G401 (cell line): Measurements from ENCODE around the gene MYO7B. TPM values are rescaled to one million over a fixed set of nuclear protein-coding genes. Genes with fewer than 3 reads are reported as not detected.

Experiments
- DNase-seq: peaks from one replicate; pipeline ENCODE4 v3.0.0-alpha.2; 2015; ENCODE audit warnings: low spot score
- in situ Hi-C: cut with HindIII; loops from 2 replicates; pipeline ENCODE4 v1.10.0; 2016; ENCODE audit warnings: low sequenced_read_pairs, mixed read lengths
- total RNA-seq: library from RNA; depleted of rRNA; stranded (reverse); fragments of >200 nt; shearing (Covaris generic); gene quantifications from 2 replicates; pipeline ENCODE4 v1.2.3, GENCODE V29; 2014; rRNA removed

MYO7B gene
- total RNA-seq, result 0.12 TPM in 1 of 2 replicates, not detected in the other

GRCh38 chr2:127535422-127535901 lies at the start of gene MYO7B:
MYO7B (plus strand) TSS chr2:127535683; CDS start chr2:127559723, 24,040 bp downstream.
- no peak for DNase-seq
- in situ Hi-C loops, result no loop called here

- in situ Hi-C loops, result no loop called here
- DNase-seq, result no peak
These were observed 49.8 kb upstream of the MYO7B start for GRCh38 chr2:127485694-127486071.

- in situ Hi-C loops, result no loop called here
- DNase-seq, result no peak
These were observed 49.0 kb upstream of the MYO7B start for GRCh38 chr2:127486247-127487058.

GRCh38 chr2:127490283-127490682 lies 45.2 kb upstream of the MYO7B start:
- DNase-seq, result no peak
- in situ Hi-C loops, result no loop called here

GRCh38 chr2:127498386-127498785 lies 37.1 kb upstream of the MYO7B start:
- in situ Hi-C loops, result no loop called here
- no peak for DNase-seq

GRCh38 chr2:127503491-127503890 lies 32.0 kb upstream of the MYO7B start:
- in situ Hi-C loops, result no loop called here
- no peak for DNase-seq

GRCh38 chr2:127504552-127505430 lies 30.7 kb upstream of the MYO7B start:
- no peak for DNase-seq
- in situ Hi-C loops, result no loop called here

- in situ Hi-C loops, result no loop called here
These were observed 29.0 kb upstream of the MYO7B start for GRCh38 chr2:127506510-127506909.

GRCh38 chr2:127508023-127508630 lies 27.4 kb upstream of the MYO7B start:
- no peak for DNase-seq
- in situ Hi-C loops, result no loop called here

More at GRCh38 chr2:127506510-127506909, 29.0 kb upstream of the MYO7B start:
- no peak for DNase-seq

GRCh38 chr2:127508631-127509034 lies 26.9 kb upstream of the MYO7B start:
- DNase-seq, result peak; percentile 62
- in situ Hi-C loops, result no loop called here

GRCh38 chr2:127510073-127510472 lies 25.4 kb upstream of the MYO7B start:
- no peak for DNase-seq
- in situ Hi-C loops, result no loop called here

GRCh38 chr2:127511090-127511695 lies 24.3 kb upstream of the MYO7B start:
- in situ Hi-C loops, result no loop called here
- no peak for DNase-seq

GRCh38 chr2:127511917-127512316 lies 23.6 kb upstream of the MYO7B start:
- no peak for DNase-seq
- in situ Hi-C loops, result no loop called here

GRCh38 chr2:127512362-127512761 lies 23.1 kb upstream of the MYO7B start:
- no peak for DNase-seq
- in situ Hi-C loops, result no loop called here

GRCh38 chr2:127514076-127514475 lies 21.4 kb upstream of the MYO7B start:
- DNase-seq, result no peak

GRCh38 chr2:127514485-127514884 lies 21.0 kb upstream of the MYO7B start:
- in situ Hi-C loops, result no loop called here
- DNase-seq, result no peak

More at GRCh38 chr2:127514076-127514475, 21.4 kb upstream of the MYO7B start:
- in situ Hi-C loops, result no loop called here

- in situ Hi-C loops, result no loop called here
- no peak for DNase-seq
These were observed 20.0 kb upstream of the MYO7B start for GRCh38 chr2:127515383-127515915.

GRCh38 chr2:127516041-127516762 lies 19.3 kb upstream of the MYO7B start:
- in situ Hi-C loops, result no loop called here
- no peak for DNase-seq
